Activated CD4-positive, alpha-beta memory T cell treated with anti-CD3 and anti-CD28 coated beads for 36 hours (primary cell): ENCODE results near the gene KLHL22. TPM values are rescaled to one million over a fixed set of nuclear protein-coding genes. Genes with fewer than 3 reads are reported as not detected.
"Not testable (repeated sequence)": the region's sequence is repeated elsewhere in the genome, so short reads cannot be mapped to it uniquely, and the experiment has no call there.

Experiments
- CTCF ChIA-PET: fragments of 350-600 bp; sonication (Branson Sonifier 250); formaldehyde crosslinking; loops from one replicate; lab custom pipeline; 2021; ENCODE audit warnings: antibody characterized with exemption, inconsistent platforms; lab: Charles Lee
- POLR2A ChIA-PET: fragments of 350-600 bp; sonication (Branson Sonifier 250); formaldehyde crosslinking; loops from one replicate; lab custom pipeline; 2021; ENCODE audit warnings: antibody characterized with exemption; lab: Charles Lee
- DNase-seq: peaks from one replicate; pipeline ENCODE4 v3.0.0-alpha.2; 2020
- H3K27ac Mint-ChIP-seq: one replicate; pipeline ENCODE4 v1.8.0; 2021; ENCODE audit warnings: mixed read lengths
- H3K27me3 Mint-ChIP-seq: one replicate; pipeline ENCODE4 v1.8.0; 2021; ENCODE audit warnings: mixed read lengths
- H3K36me3 Mint-ChIP-seq: one replicate; pipeline ENCODE4 v1.8.0; 2021; ENCODE audit warnings: mixed read lengths
- H3K4me1 Mint-ChIP-seq: one replicate; pipeline ENCODE4 v1.8.0; 2021; ENCODE audit warnings: low read depth, mixed read lengths
- H3K4me3 Mint-ChIP-seq: one replicate; pipeline ENCODE4 v1.8.0; 2021; ENCODE audit warnings: mild to moderate bottlenecking, mixed read lengths
- H3K9me3 Mint-ChIP-seq: one replicate; pipeline ENCODE4 v1.8.0; 2021; ENCODE audit warnings: mixed read lengths
- intact Hi-C: fragments of 100-400 bp; cut with micrococcal nuclease; formaldehyde crosslinking; loops from one replicate; pipeline ENCODE4 v1.15.1; 2023
- total RNA-seq, 2 experiments: library from RNA; stranded (reverse); gene quantifications; one replicate each; pipeline ENCODE4 v1.2.3, GENCODE V29; 2021

The KLHL22 gene
- total RNA-seq, 2 experiments from 2014 or later, result 23.3 to 25.5 TPM

GRCh38 chr22:20497426-20497825 lies 1.8 kb upstream of the KLHL22 start:
- no peak overlapping the region for H3K4me3 Mint-ChIP-seq
- peaks cover 19% of the 10 kb centered on the region for H3K4me1 Mint-ChIP-seq
- POLR2A ChIA-PET, result no interaction called here
- no peak for DNase-seq
- intact Hi-C loops, result loop anchor here (2.0 to 10.0 kb wide), 2 partner anchors 69 to 127 kb away; no protein-coding TSS in a partner anchor
- H3K27ac Mint-ChIP-seq, result no peak overlapping the region
- H3K9me3 Mint-ChIP-seq, result no peaks in the 10 kb centered on the region
- CTCF ChIA-PET, result interaction anchor here (1.2 to 2.5 kb wide), 2 partner anchors 79 kb away, joined by 3 to 11 read pairs; no protein-coding TSS in a partner anchor
- H3K36me3 Mint-ChIP-seq, result peaks cover 2% of the 10 kb centered on the region
- no peaks in the 10 kb centered on the region for H3K27me3 Mint-ChIP-seq

- peak overlapping the region; percentile 86 for H3K4me3 Mint-ChIP-seq
- peak overlapping the region; percentile 80 for H3K27ac Mint-ChIP-seq
- no peaks in the 10 kb centered on the region for H3K9me3 Mint-ChIP-seq
- DNase-seq, result peak; percentile 95
- ChIA-PET CTCF (interaction anchor here (1.0 to 1.7 kb wide), 5 partner anchors 33 to 78 kb away, joined by 3 to 4 read pairs (median 3); no protein-coding TSS in a partner anchor), POLR2A (interaction anchor here (0.6 to 3.3 kb wide), 2 partner anchors 11 to 72 kb away, joined by 3 to 14 read pairs; partner anchors contain the start of gene MED15)
- no peaks in the 10 kb centered on the region for H3K36me3 Mint-ChIP-seq
- no peaks in the 10 kb centered on the region for H3K27me3 Mint-ChIP-seq
- intact Hi-C loops, result loop anchor here (1.0 to 10.0 kb wide), 6 partner anchors 11 to 129 kb away; partner anchors contain the start of gene MED15
- H3K4me1 Mint-ChIP-seq, result peaks cover 31% of the 10 kb centered on the region
Measured at GRCh38 chr22:20495861-20496681, 476 bp upstream of the KLHL22 start.

GRCh38 chr22:20491346-20491745 lies 4.2 kb downstream of the KLHL22 start:
- no peak for DNase-seq
- Mint-ChIP-seq H3K4me1 (peaks cover 51% of the 10 kb centered on the region), H3K27me3 (no peaks in the 10 kb centered on the region), H3K36me3 (peaks cover 5% of the 10 kb centered on the region), H3K4me3 (no peak overlapping the region), H3K27ac (no peak overlapping the region), H3K9me3 (no peaks in the 10 kb centered on the region)
- intact Hi-C loops, result loop anchor here (10.0 kb wide), 1 partner anchor 133 kb away; no protein-coding TSS in a partner anchor
- POLR2A ChIA-PET, result interaction anchor here (1.0 kb wide), 1 partner anchor 28 kb away, joined by 3 read pairs; no protein-coding TSS in a partner anchor
- CTCF ChIA-PET, result interaction anchor here (1.0 kb wide), 1 partner anchor 73 kb away, joined by 3 read pairs; no protein-coding TSS in a partner anchor

- Mint-ChIP-seq H3K9me3 (no peaks in the 10 kb centered on the region), H3K27ac (no peak overlapping the region), H3K4me3 (no peak overlapping the region), H3K27me3 (no peaks in the 10 kb centered on the region), H3K4me1 (peaks cover 54% of the 10 kb centered on the region), H3K36me3 (peaks cover 8% of the 10 kb centered on the region)
- no peak for DNase-seq
- ChIA-PET POLR2A (no interaction called here), CTCF (interaction anchor here (1.0 kb wide), 1 partner anchor 73 kb away, joined by 3 read pairs; no protein-coding TSS in a partner anchor)
- intact Hi-C loops, result loop anchor here (10.0 kb wide), 1 partner anchor 134 kb away; no protein-coding TSS in a partner anchor
Measured at GRCh38 chr22:20490941-20491307, 4.7 kb downstream of the KLHL22 start.

GRCh38 chr22:20490183-20490940 lies 5.2 kb downstream of the KLHL22 start:
- POLR2A ChIA-PET, result interaction anchor here (1.1 kb wide), 1 partner anchor 9 kb away, joined by 3 read pairs; no protein-coding TSS in a partner anchor
- intact Hi-C loops, result loop anchor here (10.0 kb wide), 1 partner anchor 134 kb away; no protein-coding TSS in a partner anchor

GRCh38 chr22:20488946-20489345 lies 6.6 kb downstream of the KLHL22 start:
- CTCF ChIA-PET, result no interaction called here
- Mint-ChIP-seq H3K4me3 (no peak overlapping the region), H3K9me3 (no peaks in the 10 kb centered on the region), H3K27ac (no peak overlapping the region), H3K27me3 (no peaks in the 10 kb centered on the region), H3K4me1 (peaks cover 46% of the 10 kb centered on the region), H3K36me3 (peaks cover 8% of the 10 kb centered on the region)
- POLR2A ChIA-PET, result no interaction called here
- no peak for DNase-seq
- intact Hi-C loops, result no loop called here

More at GRCh38 chr22:20490183-20490940, 5.2 kb downstream of the KLHL22 start:
- peaks cover 54% of the 10 kb centered on the region for H3K4me1 Mint-ChIP-seq
- CTCF ChIA-PET, result interaction anchor here (1.0 kb wide), 1 partner anchor 74 kb away, joined by 3 read pairs; no protein-coding TSS in a partner anchor
- DNase-seq, result no peak
- H3K9me3 Mint-ChIP-seq, result no peaks in the 10 kb centered on the region
- no peaks in the 10 kb centered on the region for H3K27me3 Mint-ChIP-seq
- H3K4me3 Mint-ChIP-seq, result no peak overlapping the region
- peaks cover 8% of the 10 kb centered on the region for H3K36me3 Mint-ChIP-seq
- no peak overlapping the region for H3K27ac Mint-ChIP-seq

GRCh38 chr22:20487715-20488114 lies 7.9 kb downstream of the KLHL22 start:
- H3K4me3 Mint-ChIP-seq, result no peak overlapping the region
- H3K9me3 Mint-ChIP-seq, result no peaks in the 10 kb centered on the region
- no peak for DNase-seq
- CTCF ChIA-PET, result no interaction called here
- POLR2A ChIA-PET, result interaction anchor here (0.6 to 1.0 kb wide), 2 partner anchors 10 to 64 kb away, joined by 3 read pairs; no protein-coding TSS in a partner anchor
- H3K27me3 Mint-ChIP-seq, result no peaks in the 10 kb centered on the region
- no peak overlapping the region for H3K27ac Mint-ChIP-seq
- H3K4me1 Mint-ChIP-seq, result peaks cover 40% of the 10 kb centered on the region
- intact Hi-C loops, result no loop called here
- peaks cover 14% of the 10 kb centered on the region for H3K36me3 Mint-ChIP-seq

- H3K4me3 Mint-ChIP-seq, result no peak overlapping the region
- CTCF ChIA-PET, result no interaction called here
Measured at GRCh38 chr22:20486229-20486628, 9.4 kb downstream of the KLHL22 start.

GRCh38 chr22:20484948-20485683 lies 10.5 kb downstream of the KLHL22 start:
- no peak overlapping the region for H3K4me3 Mint-ChIP-seq

More at GRCh38 chr22:20486229-20486628, 9.4 kb downstream of the KLHL22 start:
- no peaks in the 10 kb centered on the region for H3K9me3 Mint-ChIP-seq
- H3K27ac Mint-ChIP-seq, result no peak overlapping the region
- POLR2A ChIA-PET, result no interaction called here
- no peaks in the 10 kb centered on the region for H3K27me3 Mint-ChIP-seq
- peaks cover 27% of the 10 kb centered on the region for H3K4me1 Mint-ChIP-seq
- H3K36me3 Mint-ChIP-seq, result peaks cover 14% of the 10 kb centered on the region
- intact Hi-C loops, result no loop called here
- no peak for DNase-seq

GRCh38 chr22:20483771-20484170 lies 11.8 kb downstream of the KLHL22 start:
- H3K27ac Mint-ChIP-seq, result no peak overlapping the region
- intact Hi-C loops, result no loop called here
- no peaks in the 10 kb centered on the region for H3K27me3 Mint-ChIP-seq
- peaks cover 15% of the 10 kb centered on the region for H3K4me1 Mint-ChIP-seq
- H3K36me3 Mint-ChIP-seq, result peaks cover 10% of the 10 kb centered on the region
- H3K9me3 Mint-ChIP-seq, result no peaks in the 10 kb centered on the region
- no peak for DNase-seq
- CTCF ChIA-PET, result interaction anchor here (1.5 kb wide), 1 partner anchor 27 kb away, joined by 3 read pairs; no protein-coding TSS in a partner anchor
- no peak overlapping the region for H3K4me3 Mint-ChIP-seq
- POLR2A ChIA-PET, result no interaction called here

More at GRCh38 chr22:20484948-20485683, 10.5 kb downstream of the KLHL22 start:
- intact Hi-C loops, result no loop called here
- DNase-seq, result no peak
- Mint-ChIP-seq H3K27me3 (no peaks in the 10 kb centered on the region), H3K36me3 (peaks cover 14% of the 10 kb centered on the region), H3K4me1 (peaks cover 17% of the 10 kb centered on the region), H3K9me3 (no peaks in the 10 kb centered on the region), H3K27ac (no peak overlapping the region)
- ChIA-PET POLR2A (no interaction called here), CTCF (interaction anchor here (0.7 to 1.5 kb wide), 2 partner anchors 29 to 536 kb away, joined by 3 read pairs; no protein-coding TSS in a partner anchor)

GRCh38 chr22:20483143-20483506 lies 12.5 kb downstream of the KLHL22 start:
- H3K4me3 Mint-ChIP-seq, H3K9me3 Mint-ChIP-seq, H3K27me3 Mint-ChIP-seq, CTCF ChIA-PET, H3K27ac Mint-ChIP-seq, intact Hi-C loops, POLR2A ChIA-PET, H3K36me3 Mint-ChIP-seq, DNase-seq: not testable (repeated sequence)
- H3K4me1 Mint-ChIP-seq, result peaks cover 11% of the 10 kb centered on the region
